GM21423 (cell line): ENCODE data around the gene B3GNT8.
"Not testable (repeated sequence)": the region's sequence is repeated elsewhere in the genome, so short reads cannot be mapped to it uniquely, and the experiment has no call there.

ENCODE experiments used
- ATAC-seq: cut with Tn5 transposase; IDR thresholded peaks from one replicate; pipeline ENCODE4 v1.9.1; 2021; ENCODE audit warnings: mild to moderate bottlenecking, moderate library complexity; ENCODE audit not compliant: unreplicated experiment

Gene B3GNT8

GRCh38 chr19:41420101-41420880, 6.9 kb downstream of the B3GNT8 start:
- no peak for ATAC-seq

- no peak for ATAC-seq
These were observed 10.9 kb downstream of the B3GNT8 start for GRCh38 chr19:41416194-41416674.

- ATAC-seq, result no peak
These were observed 12.0 kb downstream of the B3GNT8 start for GRCh38 chr19:41415154-41415571.

- no peak for ATAC-seq
These were observed 12.7 kb downstream of the B3GNT8 start for GRCh38 chr19:41414461-41414860.

GRCh38 chr19:41413947-41414346, 13.2 kb downstream of the B3GNT8 start:
- ATAC-seq, result no peak

- ATAC-seq, result no peak
These were observed 14.2 kb downstream of the B3GNT8 start for GRCh38 chr19:41412953-41413352.

- no peak for ATAC-seq
These were observed 15.3 kb downstream of the B3GNT8 start for GRCh38 chr19:41411968-41412265.

- ATAC-seq, result no peak
These were observed 15.8 kb downstream of the B3GNT8 start for GRCh38 chr19:41411100-41411967.

GRCh38 chr19:41410336-41411054, 16.7 kb downstream of the B3GNT8 start:
- no peak for ATAC-seq

- no peak for ATAC-seq
These were observed 17.9 kb downstream of the B3GNT8 start for GRCh38 chr19:41409288-41409687.

GRCh38 chr19:41408846-41409245, 18.3 kb downstream of the B3GNT8 start:
- ATAC-seq, result not testable (repeated sequence)

- no peak for ATAC-seq
These were observed 18.9 kb downstream of the B3GNT8 start for GRCh38 chr19:41408256-41408655.

- ATAC-seq, result no peak
These were observed 19.9 kb downstream of the B3GNT8 start for GRCh38 chr19:41407271-41407670.

GRCh38 chr19:41405776-41406175, 21.4 kb downstream of the B3GNT8 start:
- ATAC-seq, result no peak

GRCh38 chr19:41403181-41403970, 23.8 kb downstream of the B3GNT8 start:
- no peak for ATAC-seq

GRCh38 chr19:41402010-41402409, 25.2 kb downstream of the B3GNT8 start:
- no peak for ATAC-seq

GRCh38 chr19:41401483-41401882, 25.7 kb downstream of the B3GNT8 start:
- no peak for ATAC-seq

GRCh38 chr19:41399525-41399924, 27.6 kb downstream of the B3GNT8 start:
- ATAC-seq, result no peak

- no peak for ATAC-seq
These were observed 28.1 kb downstream of the B3GNT8 start for GRCh38 chr19:41399091-41399490.

- no peak for ATAC-seq
These were observed 28.6 kb downstream of the B3GNT8 start for GRCh38 chr19:41398598-41398997.

- no peak for ATAC-seq
These were observed 29.1 kb downstream of the B3GNT8 start for GRCh38 chr19:41398050-41398418.
